GM10847 (cell line): ENCODE data around the gene CBLB.

ENCODE experiments used
- POLR2A ChIP-seq: IDR thresholded peaks from 2 replicates; pipeline ENCODE4 v1.6.1; 2011; ENCODE audit not compliant: insufficient read length; ENCODE audit errors: extremely low read depth

Gene CBLB

GRCh38 chr3:105770410-105770809 is 98.4 kb downstream of the CBLB start:
- no peak for TF ChIP-seq POLR2A

DNA sequence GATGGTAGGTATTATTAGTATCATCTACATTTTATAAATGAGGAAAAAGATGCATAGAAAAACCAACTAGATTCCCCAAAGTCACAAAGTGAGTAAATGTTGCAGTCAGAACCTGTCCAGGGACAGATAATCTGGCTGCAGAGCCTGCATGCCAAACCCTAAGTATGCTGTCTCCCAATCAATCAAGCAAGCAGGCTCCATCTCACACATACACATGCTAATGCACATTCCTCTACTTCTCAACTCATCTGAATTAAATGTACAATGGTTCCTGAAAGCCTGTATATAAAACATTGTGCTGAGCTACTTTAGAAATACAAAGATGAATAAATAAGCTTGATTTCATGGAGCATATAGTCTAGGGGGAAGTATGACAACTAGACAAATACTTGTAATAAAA is 101.0 kb downstream of the CBLB start:
- no peak for TF ChIP-seq POLR2A

GRCh38 chr3:105767216-105767615 is 101.6 kb downstream of the CBLB start:
- no peak for TF ChIP-seq POLR2A

DNA sequence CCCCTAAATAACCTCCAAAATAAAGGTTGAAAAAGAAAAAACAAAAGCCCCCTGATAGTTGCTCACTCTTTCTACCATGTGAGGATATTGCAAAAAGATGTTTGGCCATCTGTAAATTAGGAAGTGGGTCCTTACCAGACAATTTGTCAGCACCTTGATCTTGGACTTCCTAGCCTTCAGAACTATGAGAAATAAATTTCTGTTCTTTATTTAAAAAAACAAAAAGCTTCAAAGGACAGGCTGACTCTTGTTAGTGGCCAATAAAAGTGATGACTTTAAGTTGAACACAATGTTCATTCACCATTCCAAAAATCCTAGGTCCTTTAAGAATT is 103.5 kb downstream of the CBLB start:
- TF ChIP-seq POLR2A: no peak

- TF ChIP-seq POLR2A: no peak
Measured at GRCh38 chr3:105764378-105765307, 104.2 kb downstream of the CBLB start.

GRCh38 chr3:105763659-105764036 is 105.2 kb downstream of the CBLB start:
- no peak for TF ChIP-seq POLR2A

- no peak for TF ChIP-seq POLR2A
Measured at GRCh38 chr3:105762749-105763658, 105.8 kb downstream of the CBLB start.

- no peak for TF ChIP-seq POLR2A
Measured at GRCh38 chr3:105759442-105760078, 109.3 kb downstream of the CBLB start.

DNA sequence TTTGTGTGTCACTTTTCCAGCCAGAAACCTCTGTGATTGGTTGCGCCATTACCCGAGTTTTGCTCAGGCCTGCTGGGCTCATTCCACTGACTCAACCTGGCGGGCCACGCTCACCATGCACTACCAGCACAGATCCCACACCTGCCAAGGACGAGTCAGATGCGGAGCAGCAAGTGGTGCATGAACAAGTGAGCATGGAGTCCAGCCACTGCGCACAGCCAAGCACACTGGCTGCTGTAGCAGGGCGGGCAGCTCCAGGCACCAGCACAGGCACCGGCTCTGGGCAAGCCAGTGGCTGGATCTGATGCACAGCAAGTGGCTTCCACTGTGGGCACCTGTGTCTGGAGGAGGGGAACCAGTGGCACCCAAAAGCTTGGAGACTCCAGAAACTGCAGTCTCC is 110.4 kb downstream of the CBLB start:
- no peak for TF ChIP-seq POLR2A

- TF ChIP-seq POLR2A: no peak
Measured at GRCh38 chr3:105755121-105755886, 113.5 kb downstream of the CBLB start.

- TF ChIP-seq POLR2A: no peak
Measured at GRCh38 chr3:105752791-105753415, 115.9 kb downstream of the CBLB start.

DNA sequence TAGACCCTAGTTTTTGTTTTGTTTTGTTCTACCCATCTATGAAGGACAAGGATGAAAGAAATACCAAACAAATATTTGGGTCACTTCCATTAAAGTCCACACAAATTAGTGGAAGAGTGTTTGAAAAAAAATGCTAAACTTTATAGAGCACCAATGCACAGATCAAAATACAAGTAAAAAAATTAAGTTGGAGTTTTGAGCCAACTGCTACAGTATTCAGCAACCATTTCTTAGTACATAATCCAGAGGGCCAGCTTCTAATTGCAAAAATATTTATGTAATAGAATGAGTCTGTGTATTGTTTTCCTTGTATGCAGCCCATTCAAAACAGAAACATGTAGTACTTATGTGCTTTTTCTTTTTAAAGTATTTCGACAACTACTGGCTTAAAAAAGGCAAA is 121.1 kb downstream of the CBLB start:
- TF ChIP-seq POLR2A: no peak

- TF ChIP-seq POLR2A: no peak
Measured at GRCh38 chr3:105747060-105747541, 121.7 kb downstream of the CBLB start.
